Heart left ventricle (tissue), 16 donors: Measurements from ENCODE around the gene DLGAP4. TPM values are rescaled to one million over a fixed set of nuclear protein-coding genes. Genes with fewer than 3 reads are reported as not detected.

Experiments
- ATAC-seq, 4 donors: fragments of 200-7000 bp; cut with Tn5 transposase; one replicate each; pipeline ENCODE4 v1.9.1; 2020 to 2022; ENCODE audit warnings: moderate library complexity in 4 of 4, mild to moderate bottlenecking in 3 of 4, moderate number of reproducible peaks in 1 of 4
- DNase-seq, 5 donors: peaks; one replicate each; pipeline ENCODE4 v3.0.0-alpha.2; 2020
- H3K27ac ChIP-seq, 12 donors: fragments of 200-600 bp; sonication (generic) in 4 of 12; one replicate each; pipeline versions ENCODE4 v1.5.0 to v1.8.0; 2016 to 2022; ENCODE audit warnings: mild to moderate bottlenecking in 2 of 12
- H3K27me3 ChIP-seq, 9 donors: fragments of 200-600 bp; sonication (generic) in 2 of 9; one replicate each; pipeline versions ENCODE4 v1.5.1 to v1.8.0; 2016 to 2022; ENCODE audit warnings: mild to moderate bottlenecking in 3 of 9
- H3K36me3 ChIP-seq, 9 donors: fragments of 200-600 bp; sonication (generic) in 2 of 9; one replicate each; pipeline versions ENCODE4 v1.5.0 to v1.8.0; 2018 to 2022; ENCODE audit warnings: mild to moderate bottlenecking in 2 of 9
- H3K4me1 ChIP-seq, 12 donors: fragments of 200-600 bp; sonication (generic) in 4 of 12; one replicate each; pipeline versions ENCODE4 v1.5.0 to v1.8.0; 2016 to 2022; ENCODE audit warnings: mild to moderate bottlenecking in 3 of 12
- H3K4me3 ChIP-seq, 12 donors: fragments of 200-600 bp; sonication (generic) in 4 of 12; one replicate each; pipeline versions ENCODE4 v1.5.0 to v1.8.0; 2017 to 2022; ENCODE audit warnings: mild to moderate bottlenecking in 9 of 12, moderate library complexity in 4 of 12
- H3K9me3 ChIP-seq, 12 donors: fragments of 200-600 bp; sonication (generic) in 4 of 12; one replicate each; pipeline versions ENCODE4 v1.5.0 to v1.8.0; 2016 to 2022; ENCODE audit warnings: mild to moderate bottlenecking in 1 of 12
- CTCF ChIP-seq, 12 donors: fragments of 200-600 bp; sonication (generic) in 4 of 12; IDR thresholded peaks; one replicate each; pipeline versions ENCODE4 v1.5.0 to v1.8.0; 2018 to 2022; ENCODE audit warnings: antibody characterized with exemption in 12 of 12, mild to moderate bottlenecking in 5 of 12
- POLR2A ChIP-seq, 2 donors: fragments of 450-650 bp; IDR thresholded peaks; one replicate each; pipeline ENCODE4 v1.6.1; 2017; ENCODE audit warnings: antibody characterized with exemption in 2 of 2, mild to moderate bottlenecking in 2 of 2, moderate library complexity in 2 of 2
- WGBS, 4 donors: extraction: QIAGEN DNeasy Blood & Tissue Kit in 2 of 4; methylation state at CpG; one replicate each; pipeline versions ENCODE4 v1.1.5 to v1.1.7; 2013 to 2018; 5-methylcytosine and 5-hydroxymethylcytosine counted together
- intact Hi-C, 10 donors: fragments of 100-400 bp; cut with DNase I; formaldehyde crosslinking; loops; one replicate each; pipeline versions ENCODE4 v1.11.1 to v1.14.2; 2022
- polyA plus RNA-seq, 2 donors: library from polyadenylated mRNA; stranded (reverse); fragments of 200-250 nt; gene quantifications; one replicate each; pipeline ENCODE4 v1.2.3, GENCODE V29; 2013
- total RNA-seq, 9 donors: library from RNA; depleted of rRNA in 2 of 9; stranded (reverse); fragments of >200 nt in 2 of 9; fragmentation: NEBNext Ultra II Directional in 3 of 9; extraction: Animal tissue kit (Norgen Biotek cat#: 25700) in 3 of 9; gene quantifications; one replicate each; pipeline versions ENCODE4 v1.1.0 to v1.2.4, GENCODE V29; 2016 to 2023
- donor health status: ischemic (EF 13 %, LVEDD 7.1; RV severe dilation, severe dysfunction).
- donor health status: healthy with polysubstance abuse.
- donor health status: DM: no; HTN: yes; CAD: no.
- donor health status: DM: no; HTN: no; CAD: no.
- donor health status: ischemic (EF 25% LVEDD 6.9; RV normal size, moderate dysfunction).
- donor health status: ischemic (EF 25% LVEDD 5.7; RV mildly dilated, moderate dysfunction).
- donor health status: healthy.
- donor health status: DM: yes; HTN: yes; CAD: no.
- donor health status: ischemic (EF 35%, LVEDD 5.7; RV mildly dilated, moderate dysfunction).
- donor health status: nonischemic (EF 11% LVEDD 7.7; RV severe dilation, severe dysfunction).
- donor health status: DM: yes; HTN: yes; CAD: no.
- donor health status: PGD.
- donor health status: ischemic (EF 29% LVEDD 5.4; RV normal size, mild dysfunction).
- donor health status: nonischemic (EF 23%, LVEDD 6.1; RV moderate dilation, normal function).

The DLGAP4 gene
- total and polyA plus RNA-seq, 11 donors: 25.6 to 76.7 (median 55.1) TPM

GRCh38 chr20:36274181-36274841 is 31.8 kb upstream of the DLGAP4 start:
- intact Hi-C loops: no loop called here
- no peak for DNase-seq
- WGBS, 4 donors: 42 to 53% (median 47%) methylated on average over 19 to 20 of the region's 20 CpGs

GRCh38 chr20:36275011-36275410 is 31.1 kb upstream of the DLGAP4 start:
- Histone ChIP-seq H3K27me3 (peaks cover 0 to 46% (median 14%) of the 10 kb centered on the region in 9 donors), H3K4me1 (no peaks in the 10 kb centered on the region), H3K9me3 (no peaks in the 10 kb centered on the region), H3K4me3 (no peak overlapping the region), H3K27ac (no peak overlapping the region), H3K36me3 (no peaks in the 10 kb centered on the region)
- no peak for ATAC-seq
- intact Hi-C loops: no loop called here
- WGBS, 4 donors: 45 to 55% (median 48%) methylated on average over 4 to 5 of the region's 5 CpGs
- DNase-seq: no peak
- TF ChIP-seq POLR2A (IDR thresholded peaks at IDR 0.05) (no peak), CTCF (IDR thresholded peaks at IDR 0.05) (no peak)

More at GRCh38 chr20:36274181-36274841, 31.8 kb upstream of the DLGAP4 start:
- Histone ChIP-seq H3K27me3 (peaks cover 0 to 46% (median 13%) of the 10 kb centered on the region in 9 donors), H3K27ac (no peak overlapping the region), H3K36me3 (no peaks in the 10 kb centered on the region), H3K9me3 (no peaks in the 10 kb centered on the region), H3K4me3 (no peak overlapping the region), H3K4me1 (no peaks in the 10 kb centered on the region)
- ATAC-seq: no peak
- TF ChIP-seq POLR2A (IDR thresholded peaks at IDR 0.05): no peak
- TF ChIP-seq CTCF (IDR thresholded peaks at IDR 0.05): no peak

GRCh38 chr20:36275441-36276189 is 30.5 kb upstream of the DLGAP4 start:
- Histone ChIP-seq H3K9me3 (no peaks in the 10 kb centered on the region), H3K27ac (no peak overlapping the region), H3K27me3 (peaks cover 0 to 46% (median 14%) of the 10 kb centered on the region in 9 donors), H3K4me1 (no peaks in the 10 kb centered on the region), H3K36me3 (no peaks in the 10 kb centered on the region), H3K4me3 (no peak overlapping the region)
- 78 to 91% (median 79%) methylated on average over 6 to 12 of the region's 12 CpGs for WGBS, 4 donors
- ATAC-seq (no peak), DNase-seq (no peak)
- intact Hi-C loops: no loop called here
- no peak for TF ChIP-seq CTCF (IDR thresholded peaks at IDR 0.05)
- no peak for TF ChIP-seq POLR2A (IDR thresholded peaks at IDR 0.05)

GRCh38 chr20:36277546-36277945 is 28.6 kb upstream of the DLGAP4 start:
- WGBS, 4 donors: 68 to 70% (median 68%) methylated on average over 9 of the region's 9 CpGs
- Histone ChIP-seq H3K27me3 (peaks cover 0 to 55% (median 14%) of the 10 kb centered on the region in 9 donors), H3K9me3 (no peaks in the 10 kb centered on the region), H3K27ac (no peak overlapping the region), H3K36me3 (no peaks in the 10 kb centered on the region), H3K4me1 (no peaks in the 10 kb centered on the region), H3K4me3 (no peak overlapping the region)
- TF ChIP-seq POLR2A (IDR thresholded peaks at IDR 0.05) (no peak), CTCF (IDR thresholded peaks at IDR 0.05) (no peak)
- ATAC-seq: no peak
- DNase-seq: no peak
- intact Hi-C loops: no loop called here
